ENCODE measurements around the gene SRBD1. TPM values are rescaled to one million over a fixed set of nuclear protein-coding genes. Genes with fewer than 3 reads are reported as not detected.

The SRBD1 gene
- total and polyA plus RNA-seq, 2 of the 8 experiments (the other 6 are each of a cell fraction or from before 2014, with no cell fraction given) = 4.6 to 20.0 TPM

DNA sequence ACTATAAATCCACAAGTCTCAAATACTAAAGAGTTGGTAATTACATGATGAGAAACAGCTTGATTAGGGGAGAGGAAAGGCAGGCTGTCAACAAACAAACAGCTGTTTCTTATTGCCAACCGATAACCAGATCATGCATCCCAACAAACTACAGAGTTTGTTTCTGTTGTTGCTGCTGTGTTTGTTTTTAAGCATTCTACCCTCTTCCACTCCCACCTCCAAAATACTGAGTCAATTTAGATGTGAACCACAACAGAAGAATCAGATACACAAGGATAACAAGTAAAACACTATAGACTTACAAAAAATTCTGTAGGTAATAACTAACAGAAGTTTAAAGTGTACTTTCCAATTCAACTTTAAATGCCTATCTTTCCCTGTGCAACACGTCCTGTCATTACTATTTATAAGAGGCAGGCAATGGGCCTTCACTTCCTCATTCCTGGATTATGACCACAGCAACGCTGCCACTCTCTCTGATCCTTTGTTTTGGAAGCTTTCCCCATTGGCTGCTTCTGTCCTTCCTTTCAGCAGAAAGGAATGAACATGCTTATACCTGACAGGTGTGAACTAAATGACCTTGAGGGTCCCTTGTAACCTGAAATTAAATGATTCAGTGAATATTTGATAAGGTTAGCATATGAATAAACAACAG is 152.0 kb downstream of the SRBD1 start:
- H3K4me2 ChIP-seq (ENCODE audit: insufficient read depth in 1 of 2, low read depth in 2 of 2, low read length in 2 of 2) = no peak overlapping the region

More for the DNA sequence above, 152.0 kb downstream of the SRBD1 start:
- H2BK20ac ChIP-seq (ENCODE audit: low read length) = no peak overlapping the region
- H3K27me3 ChIP-seq (replicated peaks in 1 of 4; ENCODE audit: control insufficient read depth in 3 of 4, extremely low read depth in 1 of 4, insufficient read depth in 3 of 4, low read length in 3 of 4) = no peaks in the 10 kb centered on the region
- H3K56ac ChIP-seq (replicated peaks; ENCODE audit: insufficient read length, low read depth, low read length) = no peak overlapping the region
- H3K9ac ChIP-seq (replicated peaks in 1 of 4; ENCODE audit: extremely low read depth in 1 of 4, low read depth in 3 of 4, low read length in 3 of 4) = no peak overlapping the region
- 63% methylated on average over 3 of the region's 3 CpGs; no CpG with 5 or more reads in 1 of the 2 experiments for WGBS, 2 experiments (ENCODE audit: extremely low coverage in 1 of 2, insufficient coverage in 1 of 2, insufficient read length in 1 of 2, insufficient replicate concordance in 2 of 2, low coverage in 1 of 2, low lambda C conversion rate in 2 of 2, missing lambda C conversion rate in 1 of 2)
- no peak overlapping the region for H4K91ac ChIP-seq (replicated peaks; ENCODE audit: insufficient read length, low read length)
- CTCF ChIA-PET (ENCODE audit: partially characterized antibody) = interaction anchor here (0.8 kb wide), 2 partner anchors 26 to 139 kb away, joined by 3 read pairs; no protein-coding TSS in a partner anchor
- no peaks in the 10 kb centered on the region for H3K79me1 ChIP-seq (ENCODE audit: low read depth, low read length)
- H3K27ac ChIP-seq (ENCODE audit: low read depth, low read length) = no peak overlapping the region
- no peak overlapping the region for H2AK5ac ChIP-seq (ENCODE audit: low read depth, low read length)
- H3K14ac ChIP-seq (ENCODE audit: insufficient read length) = no peak overlapping the region
- peaks cover 0 to 2% (median 0%) of the 10 kb centered on the region in 4 experiments; a peak in 1 of 7 replicates for H3K4me1 ChIP-seq (replicated peaks in 1 of 4; ENCODE audit: control insufficient read depth in 3 of 4, insufficient read depth in 4 of 4, low read length in 3 of 4)
- H3K9me3 ChIP-seq (ENCODE audit: insufficient read depth in 2 of 2, low read depth in 1 of 2, low read length in 1 of 2) = no peaks in the 10 kb centered on the region
- no peak overlapping the region for H2BK120ac ChIP-seq (replicated peaks; ENCODE audit: low read depth, low read length)
- no peaks in the 10 kb centered on the region for H3K23me2 ChIP-seq (ENCODE audit: low read depth, low read length)
- no peak overlapping the region for H3K18ac ChIP-seq (ENCODE audit: extremely low read depth, low read length)
- H3K4me3 ChIP-seq (ENCODE audit: extremely low read depth in 1 of 4, insufficient read depth in 2 of 4, low read depth in 3 of 4, low read length in 4 of 4) = no peak overlapping the region
- no peaks in the 10 kb centered on the region for H4K20me1 ChIP-seq (replicated peaks in 1 of 2; ENCODE audit: control insufficient read depth in 1 of 2, insufficient read depth in 2 of 2, low read length in 2 of 2)
- TF ChIP-seq TAF1 (IDR thresholded peaks at IDR 0.05; ENCODE audit: low read depth, low read length) (no peak), CBX5 (IDR thresholded peaks at IDR 0.05; ENCODE audit: low read depth, low read length) (no peak), NANOG (IDR thresholded peaks at IDR 0.05; ENCODE audit: insufficient read depth, low read depth, low read length, poor library complexity, severe bottlenecking) (no peak), SP1 (IDR thresholded peaks at IDR 0.05; ENCODE audit: low read depth, low read length) (no peak), RNF2 (IDR thresholded peaks at IDR 0.05; ENCODE audit: borderline replicate concordance, low read depth, low read length, missing control alignments, poor library complexity, severe bottlenecking) (no peak), MAFK (IDR thresholded peaks at IDR 0.05; ENCODE audit: low read depth, low read length) (no peak), KDM4A (IDR thresholded peaks at IDR 0.05; ENCODE audit: low read depth, low read length, severe bottlenecking) (no peak)
- no peaks in the 10 kb centered on the region for H3K79me2 ChIP-seq (ENCODE audit: control insufficient read depth in 1 of 2, insufficient read depth in 2 of 2, low read length in 2 of 2)
- H4K5ac ChIP-seq (ENCODE audit: insufficient read length, low read depth, low read length) = no peak overlapping the region
- no peaks in the 10 kb centered on the region; a peak in 1 of 8 replicates for H3K36me3 ChIP-seq (ENCODE audit: control insufficient read depth in 2 of 4, insufficient read depth in 4 of 4, low read length in 3 of 4)
- H2AFZ ChIP-seq (ENCODE audit: low read length) = no peak overlapping the region
- H2BK5ac ChIP-seq (ENCODE audit: low read depth, low read length) = no peak overlapping the region
- FAIRE-seq = no peak
- H4K8ac ChIP-seq (ENCODE audit: extremely low read depth, insufficient read depth, low read length) = no peak overlapping the region
- H2BK15ac ChIP-seq (ENCODE audit: low read length) = no peak overlapping the region
- no peak overlapping the region for H3K4ac ChIP-seq (replicated peaks; ENCODE audit: insufficient read length, low read depth, low read length)
- no peak for DNase-seq (ENCODE audit: low read depth in 1 of 2, low spot score in 2 of 2)
- no peak overlapping the region for H3K23ac ChIP-seq (ENCODE audit: insufficient read length)
- peak overlapping the region; percentile 68; the same call in 1 of the 2 replicates for H2BK12ac ChIP-seq (ENCODE audit: low read depth, low read length)
- POLR2A ChIA-PET (ENCODE audit: partially characterized antibody) = no interaction called here

Data from H1 (cell line).